Mesenchymal stem cell (in vitro differentiated cells and primary cell): ENCODE results near the gene ABLIM2.

Source experiments
- DNase-seq: peaks from one replicate; pipeline ENCODE4 v3.0.0-alpha.2; 2013
- H2AFZ ChIP-seq: one replicate; pipeline ENCODE4 v1.6.1; 2013; ENCODE audit warnings: low read depth, mild to moderate bottlenecking, control low read depth, inconsistent platforms, low read length, moderate library complexity
- H2AK5ac ChIP-seq: 2 replicates; pipeline ENCODE4 v1.6.1; 2013; ENCODE audit warnings: low read length, moderate library complexity, mild to moderate bottlenecking, inconsistent platforms; ENCODE audit not compliant: severe bottlenecking
- H2BK120ac ChIP-seq: one replicate; pipeline ENCODE4 v1.6.1; 2013; ENCODE audit warnings: low read depth, mild to moderate bottlenecking, inconsistent platforms, low read length, moderate library complexity
- H2BK12ac ChIP-seq, 2 experiments: one replicate each; pipeline ENCODE4 v1.6.1; 2013; ENCODE audit warnings: inconsistent platforms in 2 of 2, low read length in 2 of 2, mild to moderate bottlenecking in 2 of 2, moderate library complexity in 2 of 2, control low read depth in 1 of 2
- H2BK15ac ChIP-seq: one replicate; pipeline ENCODE4 v1.6.1; 2013; ENCODE audit warnings: mild to moderate bottlenecking, low read depth, inconsistent platforms; ENCODE audit not compliant: poor library complexity, severe bottlenecking
- H2BK5ac ChIP-seq: 2 replicates; pipeline ENCODE4 v1.6.1; 2013; ENCODE audit warnings: low read depth, mild to moderate bottlenecking, low read length, control low read depth, inconsistent platforms; ENCODE audit not compliant: poor library complexity, severe bottlenecking
- H3K14ac ChIP-seq, 2 experiments: one replicate each; pipeline ENCODE4 v1.6.1; 2013; ENCODE audit warnings: inconsistent platforms in 2 of 2, low read length in 2 of 2, control low read depth in 1 of 2, mild to moderate bottlenecking in 1 of 2, moderate library complexity in 1 of 2
- H3K18ac ChIP-seq, 2 experiments: one replicate each; pipeline ENCODE4 v1.6.1; 2013; ENCODE audit warnings: inconsistent platforms in 2 of 2, low read length in 2 of 2, control low read depth in 1 of 2, low read depth in 1 of 2, mild to moderate bottlenecking in 1 of 2
- H3K23ac ChIP-seq, 2 experiments: one replicate each; pipeline ENCODE4 v1.6.1; 2013; ENCODE audit warnings: inconsistent platforms in 2 of 2, low read length in 2 of 2, mild to moderate bottlenecking in 2 of 2, moderate library complexity in 2 of 2, control low read depth in 1 of 2
- H3K27ac ChIP-seq: 2 replicates; pipeline ENCODE4 v1.5.1; 2013; ENCODE audit warnings: mild to moderate bottlenecking, moderate library complexity, low read length, control low read depth, inconsistent platforms; ENCODE audit not compliant: poor library complexity, severe bottlenecking
- H3K27me3 ChIP-seq, 2 experiments: 2 replicates each; pipeline versions ENCODE4 v1.6.1 to v1.7.0; 2013; ENCODE audit warnings: low read length in 2 of 2, mild to moderate bottlenecking in 2 of 2, moderate library complexity in 2 of 2, control low read depth in 1 of 2, inconsistent platforms in 1 of 2; ENCODE audit not compliant: control insufficient read depth in 1 of 2, insufficient read depth in 1 of 2
- H3K36me3 ChIP-seq, 2 experiments: 2 replicates each; pipeline versions ENCODE4 v1.6.1 to v1.7.0; 2013; ENCODE audit warnings: low read length in 2 of 2, control low read depth in 1 of 2, inconsistent platforms in 1 of 2, low read depth in 1 of 2, mild to moderate bottlenecking in 1 of 2; ENCODE audit not compliant: insufficient read depth in 2 of 2, control insufficient read depth in 1 of 2
- H3K4ac ChIP-seq, 2 experiments: one replicate each; pipeline ENCODE4 v1.6.1; 2013; ENCODE audit warnings: inconsistent platforms in 2 of 2, low read length in 2 of 2, mild to moderate bottlenecking in 2 of 2, moderate library complexity in 2 of 2, control low read depth in 1 of 2, low read depth in 1 of 2
- H3K4me1 ChIP-seq: 2 replicates; pipeline ENCODE4 v1.6.1; 2013; ENCODE audit warnings: low read depth, low read length, control low read depth; ENCODE audit not compliant: control insufficient read depth, insufficient read depth
- H3K4me2 ChIP-seq: 2 replicates; pipeline ENCODE4 v1.6.1; 2013; ENCODE audit warnings: low read length, mild to moderate bottlenecking, inconsistent platforms; ENCODE audit not compliant: poor library complexity, severe bottlenecking
- H3K4me3 ChIP-seq, 2 experiments: 2 replicates each; pipeline versions ENCODE4 v1.5.1 to v1.7.0; 2013; ENCODE audit warnings: low read length in 2 of 2, mild to moderate bottlenecking in 2 of 2, control low read depth in 1 of 2, low read depth in 1 of 2; ENCODE audit not compliant: insufficient read depth in 1 of 2
- H3K79me1 ChIP-seq: replicated peaks from 2 replicates; pipeline ENCODE4 v1.6.1; 2013; ENCODE audit warnings: mild to moderate bottlenecking, control low read depth, low read length, inconsistent platforms; ENCODE audit not compliant: poor library complexity, severe bottlenecking
- H3K9ac ChIP-seq: 2 replicates; pipeline ENCODE4 v1.7.0; 2013; ENCODE audit warnings: mild to moderate bottlenecking, low read length, moderate library complexity
- H3K9me3 ChIP-seq: 2 replicates; pipeline ENCODE4 v1.7.0; 2013; ENCODE audit warnings: mild to moderate bottlenecking, low read length; ENCODE audit not compliant: control insufficient read depth
- H4K8ac ChIP-seq: one replicate; pipeline ENCODE4 v1.6.1; 2013; ENCODE audit warnings: inconsistent platforms, mild to moderate bottlenecking, low read length, moderate library complexity
- H4K91ac ChIP-seq: one replicate; pipeline ENCODE4 v1.6.1; 2013; ENCODE audit warnings: mild to moderate bottlenecking, low read length, inconsistent platforms
- WGBS: methylation state at CpG from one replicate; pipeline ENCODE4 v1.1.7; 2013; ENCODE audit warnings: mixed read lengths; 5-methylcytosine and 5-hydroxymethylcytosine counted together

The ABLIM2 gene

DNA sequence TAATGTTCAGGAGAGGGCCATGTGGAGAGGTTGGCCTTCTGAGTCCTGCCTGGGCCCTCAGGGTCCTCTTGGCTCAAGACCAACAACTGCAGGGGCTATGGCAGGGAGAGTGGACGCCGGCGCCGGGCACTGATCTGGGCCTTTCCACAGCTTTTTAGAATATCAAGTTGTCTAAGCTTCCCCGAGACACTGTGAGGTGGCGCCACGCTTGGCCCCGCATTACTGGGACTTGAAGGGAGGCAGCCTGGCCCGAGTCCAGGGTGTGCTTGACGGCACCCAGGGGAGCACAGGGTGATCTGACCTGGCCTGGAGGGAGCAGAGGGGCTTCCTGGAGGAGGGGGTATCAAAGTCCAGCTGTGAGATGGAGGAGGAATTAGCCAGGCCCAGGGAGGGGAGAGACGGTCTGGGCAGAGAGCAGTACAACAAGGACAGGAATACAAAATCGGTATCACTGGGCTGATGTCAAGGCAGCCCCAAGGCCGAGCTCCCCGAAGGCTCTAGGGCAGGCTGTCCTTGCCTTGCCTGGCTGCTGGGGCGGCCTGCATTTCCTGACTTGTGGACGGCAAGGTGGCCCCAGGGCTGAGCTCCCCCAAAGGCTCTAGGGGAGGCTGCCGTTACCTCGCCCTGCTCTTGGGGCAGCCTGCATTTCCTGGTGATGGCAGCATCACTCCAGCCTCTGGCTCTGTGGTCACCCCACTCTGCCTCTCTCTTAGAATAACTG, 28.1 kb downstream of the ABLIM2 start:
- DNase-seq = no peak
- H3K14ac ChIP-seq = no peak overlapping the region
- H2AFZ ChIP-seq = no peak overlapping the region
- H3K4me1 ChIP-seq = no peaks in the 10 kb centered on the region
- no peak overlapping the region for H2BK5ac ChIP-seq
- no peak overlapping the region for H4K8ac ChIP-seq
- peaks cover 61 to 90% of the 10 kb centered on the region in 2 experiments for H3K27me3 ChIP-seq
- no peak overlapping the region for H3K27ac ChIP-seq
- no peak overlapping the region for H3K9ac ChIP-seq
- no peak overlapping the region for H3K4me3 ChIP-seq
- 85% methylated on average over 18 of the region's 18 CpGs for WGBS
- no peak overlapping the region for H3K4ac ChIP-seq
- no peaks in the 10 kb centered on the region for H3K36me3 ChIP-seq
- no peaks in the 10 kb centered on the region for H3K9me3 ChIP-seq
- no peak overlapping the region for H4K91ac ChIP-seq
- H3K18ac ChIP-seq = no peak overlapping the region
- H3K23ac ChIP-seq = no peak overlapping the region
- H2BK12ac ChIP-seq = no peak overlapping the region
- no peak overlapping the region for H3K4me2 ChIP-seq
- no peak overlapping the region for H2BK120ac ChIP-seq
- no peaks in the 10 kb centered on the region for H3K79me1 ChIP-seq
- no peak overlapping the region for H2BK15ac ChIP-seq
- H2AK5ac ChIP-seq = no peak overlapping the region

GRCh38 chr4:8129785-8130184, 28.8 kb downstream of the ABLIM2 start:
- Histone ChIP-seq H3K27ac (no peak overlapping the region), H3K23ac (no peak overlapping the region), H2AK5ac (no peak overlapping the region), H3K4me3 (no peak overlapping the region), H2BK15ac (peak overlapping the region; percentile 32), H3K4me2 (no peak overlapping the region), H2BK12ac (no peak overlapping the region), H4K8ac (no peak overlapping the region), H2AFZ (no peak overlapping the region), H3K18ac (no peak overlapping the region), H3K14ac (no peak overlapping the region), H3K27me3 (peaks cover 55 to 89% of the 10 kb centered on the region in 2 experiments), H3K4me1 (no peaks in the 10 kb centered on the region), H2BK5ac (no peak overlapping the region), H2BK120ac (no peak overlapping the region), H3K79me1 (no peaks in the 10 kb centered on the region), H3K9me3 (no peaks in the 10 kb centered on the region), H4K91ac (no peak overlapping the region), H3K4ac (no peak overlapping the region), H3K9ac (no peak overlapping the region), H3K36me3 (no peaks in the 10 kb centered on the region)
- DNase-seq = no peak
- 81% methylated on average over 6 of the region's 6 CpGs for WGBS

GRCh38 chr4:8129136-8129535, 29.5 kb downstream of the ABLIM2 start:
- 70% methylated on average over 4 of the region's 11 CpGs for WGBS
- H3K9ac ChIP-seq = no peak overlapping the region

GRCh38 chr4:8128100-8128856, 30.3 kb downstream of the ABLIM2 start:
- H3K4me2 ChIP-seq = no peak overlapping the region
- H2AFZ ChIP-seq = no peak overlapping the region
- no peak overlapping the region for H3K14ac ChIP-seq
- H3K23ac ChIP-seq = no peak overlapping the region
- no peak overlapping the region for H4K91ac ChIP-seq
- 76% methylated on average over 19 of the region's 19 CpGs for WGBS
- no peaks in the 10 kb centered on the region for H3K9me3 ChIP-seq
- H3K27ac ChIP-seq = no peak overlapping the region
- H3K36me3 ChIP-seq = no peaks in the 10 kb centered on the region
- H3K4me1 ChIP-seq = peaks cover 1% of the 10 kb centered on the region
- H3K79me1 ChIP-seq = no peaks in the 10 kb centered on the region
- no peak overlapping the region for H2BK12ac ChIP-seq
- no peak overlapping the region for H2BK15ac ChIP-seq
- no peak overlapping the region for H3K9ac ChIP-seq
- no peak overlapping the region for H2BK5ac ChIP-seq
- no peak overlapping the region for H4K8ac ChIP-seq
- no peak overlapping the region for H3K18ac ChIP-seq
- H3K4me3 ChIP-seq = no peak overlapping the region
- H2BK120ac ChIP-seq = no peak overlapping the region
- peaks cover 52 to 89% of the 10 kb centered on the region in 2 experiments for H3K27me3 ChIP-seq
- no peak overlapping the region for H2AK5ac ChIP-seq
- H3K4ac ChIP-seq = no peak overlapping the region
- no peak for DNase-seq

More at GRCh38 chr4:8129136-8129535, 29.5 kb downstream of the ABLIM2 start:
- H3K27ac ChIP-seq = no peak overlapping the region
- H4K91ac ChIP-seq = no peak overlapping the region
- no peak overlapping the region for H2BK12ac ChIP-seq
- DNase-seq = no peak
- no peaks in the 10 kb centered on the region for H3K79me1 ChIP-seq
- peaks cover 54 to 89% of the 10 kb centered on the region in 2 experiments for H3K27me3 ChIP-seq
- H3K9me3 ChIP-seq = no peaks in the 10 kb centered on the region
- no peak overlapping the region for H2BK5ac ChIP-seq
- no peak overlapping the region for H3K4ac ChIP-seq
- H3K4me1 ChIP-seq = no peaks in the 10 kb centered on the region
- no peak overlapping the region for H2AK5ac ChIP-seq
- no peak overlapping the region for H4K8ac ChIP-seq
- no peak overlapping the region for H2BK15ac ChIP-seq
- no peak overlapping the region for H3K14ac ChIP-seq
- no peak overlapping the region for H3K18ac ChIP-seq
- no peak overlapping the region for H3K4me2 ChIP-seq
- H3K23ac ChIP-seq = no peak overlapping the region
- H2AFZ ChIP-seq = no peak overlapping the region
- H2BK120ac ChIP-seq = no peak overlapping the region
- no peak overlapping the region for H3K4me3 ChIP-seq
- H3K36me3 ChIP-seq = no peaks in the 10 kb centered on the region
